Neural cell (in vitro differentiated cells): ENCODE data around the gene C1RL. TPM values are rescaled to one million over a fixed set of nuclear protein-coding genes. Genes with fewer than 3 reads are reported as not detected.

Experiments
- H2AFZ ChIP-seq: fragments of 200-600, 300-800 bp; sonication (generic), shearing (Covaris generic); 2 replicates; pipeline ENCODE4 v1.6.0; 2014; ENCODE audit warnings: low read depth, mild to moderate bottlenecking, antibody characterized with exemption, low read length, moderate library complexity
- H3F3A ChIP-seq: fragments of 200-600 bp; shearing (Covaris generic); 2 replicates; pipeline ENCODE4 v1.6.1; 2016; ENCODE audit warnings: mild to moderate bottlenecking, moderate library complexity, mixed read lengths, antibody characterized with exemption, low read length; ENCODE audit not compliant: insufficient read depth, poor library complexity, severe bottlenecking
- H3K27ac ChIP-seq: fragments of 200-600, 300-800 bp; sonication (generic), shearing (Covaris generic); 2 replicates; pipeline ENCODE4 v1.5.1; 2014; ENCODE audit warnings: mild to moderate bottlenecking, low read length, moderate library complexity
- H3K27me3 ChIP-seq: fragments of 300-800, 200-600 bp; sonication (generic), shearing (Covaris generic); 2 replicates; pipeline ENCODE4 v1.6.0; 2014; ENCODE audit warnings: mild to moderate bottlenecking, low read depth, low read length, moderate library complexity; ENCODE audit not compliant: insufficient read depth
- H3K36me3 ChIP-seq: fragments of 300-800, 200-600 bp; sonication (generic), shearing (Covaris generic); 2 replicates; pipeline ENCODE4 v1.5.1; 2014; ENCODE audit warnings: mild to moderate bottlenecking, antibody characterized with exemption, low read length, moderate library complexity; ENCODE audit not compliant: insufficient read depth
- H3K4me2 ChIP-seq: fragments of 300-800, 200-600 bp; sonication (generic), shearing (Covaris generic); 2 replicates; pipeline ENCODE4 v1.6.0; 2014; ENCODE audit warnings: mild to moderate bottlenecking, low read length
- H3K4me3 ChIP-seq: fragments of 300-800, 200-600 bp; sonication (generic), shearing (Covaris generic); 2 replicates; pipeline ENCODE4 v1.5.1; 2014; ENCODE audit warnings: mild to moderate bottlenecking, low read length, moderate library complexity
- H3K79me2 ChIP-seq: fragments of 200-600 bp; shearing (Covaris generic); replicated peaks from 2 replicates; pipeline ENCODE4 v1.6.0; 2014; ENCODE audit warnings: mild to moderate bottlenecking, low read length, moderate library complexity; ENCODE audit not compliant: insufficient read depth
- H3K9ac ChIP-seq: fragments of 300-800, 200-600 bp; sonication (generic), shearing (Covaris generic); 2 replicates; pipeline ENCODE4 v1.6.1; 2016; ENCODE audit warnings: mild to moderate bottlenecking, low read length, mixed read lengths
- H3K9me2 ChIP-seq: fragments of 200-600 bp; shearing (Covaris generic); 2 replicates; pipeline ENCODE4 v1.6.1; 2016; ENCODE audit warnings: mild to moderate bottlenecking, low read length, mixed read lengths; ENCODE audit not compliant: insufficient read depth
- H3K9me3 ChIP-seq: fragments of 200-600, 300-800 bp; sonication (generic), shearing (Covaris generic); 2 replicates; pipeline ENCODE4 v1.6.1; 2016; ENCODE audit warnings: mild to moderate bottlenecking, mixed run types, low read length, moderate library complexity, mixed read lengths
- H4K20me1 ChIP-seq: fragments of 200-600 bp; shearing (Covaris generic); 2 replicates; pipeline ENCODE4 v1.6.1; 2016; ENCODE audit warnings: mild to moderate bottlenecking, mixed run types; ENCODE audit not compliant: insufficient read depth
- EP300 ChIP-seq: fragments of 450-650 bp; conservative IDR thresholded peaks from 2 replicates; pipeline ENCODE4 v1.6.1; 2014; ENCODE audit warnings: antibody characterized with exemption, mild to moderate bottlenecking, moderate library complexity; ENCODE audit not compliant: poor library complexity, severe bottlenecking
- EZH2 ChIP-seq: fragments of 200-600, 300-800 bp; shearing (Covaris generic), sonication (generic); IDR thresholded peaks from 2 replicates; pipeline ENCODE4 v1.6.1; 2014; ENCODE audit warnings: antibody characterized with exemption, low read length, borderline replicate concordance, mild to moderate bottlenecking; ENCODE audit not compliant: insufficient read depth, poor library complexity, severe bottlenecking
- MXI1 ChIP-seq: fragments of 450-650 bp; conservative IDR thresholded peaks from 2 replicates; pipeline ENCODE4 v1.6.1; 2014; ENCODE audit warnings: antibody characterized with exemption, mild to moderate bottlenecking; ENCODE audit not compliant: poor library complexity, severe bottlenecking
- POLR2AphosphoS5 ChIP-seq: IDR thresholded peaks from 2 replicates; pipeline ENCODE4 v1.6.1; 2012
- RAD21 ChIP-seq: fragments of 450-650 bp; conservative IDR thresholded peaks from 2 replicates; pipeline ENCODE4 v1.6.1; 2014; ENCODE audit warnings: antibody characterized with exemption, mild to moderate bottlenecking, moderate library complexity
- SMC3 ChIP-seq: fragments of 450-650 bp; conservative IDR thresholded peaks from 2 replicates; pipeline ENCODE4 v1.6.1; 2014; ENCODE audit warnings: antibody characterized with exemption, mild to moderate bottlenecking, moderate library complexity; ENCODE audit not compliant: poor library complexity
- TAF1 ChIP-seq: IDR thresholded peaks from 2 replicates; pipeline ENCODE4 v1.6.1; 2012; ENCODE audit warnings: low read depth
- polyA plus RNA-seq: library from polyadenylated mRNA; depleted of rRNA; stranded (reverse); fragments of >200 nt; gene quantifications from 2 replicates; pipeline ENCODE4 v1.2.3, GENCODE V29; 2014
- TF ChIP-seq, protein P1 (sequence below): fragments of 450-650 bp; IDR thresholded peaks from 2 replicates; pipeline ENCODE4 v1.5.1; 2014; ENCODE audit warnings: antibody characterized with exemption, mild to moderate bottlenecking, moderate library complexity; ENCODE audit not compliant: poor library complexity, severe bottlenecking
- TF ChIP-seq, protein P2 (sequence below): IDR thresholded peaks from 2 replicates; pipeline ENCODE4 v1.6.1; 2012; ENCODE audit warnings: borderline replicate concordance

C1RL gene
- polyA plus RNA-seq, 1 donor from 2014 or later = 2.8 TPM

DNA sequence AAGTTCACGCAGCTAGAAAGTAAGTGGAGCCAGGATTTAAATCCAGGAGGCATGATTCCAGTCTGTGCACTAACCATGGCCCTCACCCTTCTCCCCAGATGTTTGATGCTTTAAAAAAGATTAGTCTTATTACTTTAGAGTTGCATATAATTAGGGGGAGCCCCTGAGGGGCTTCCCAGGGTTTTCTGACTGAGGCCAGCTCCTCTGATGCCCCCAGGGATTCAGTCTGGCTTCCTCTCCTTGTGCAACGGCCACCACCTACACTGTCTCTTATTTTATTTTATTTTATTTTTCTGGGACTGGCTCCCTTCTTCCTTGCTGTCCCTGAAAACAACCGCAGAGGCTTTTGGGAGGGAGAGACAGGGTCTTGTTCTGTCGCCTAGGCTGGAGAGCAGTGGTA is 43.8 kb upstream of the C1RL start:
- Histone ChIP-seq H3F3A (no peaks in the 10 kb centered on the region), H4K20me1 (no peaks in the 10 kb centered on the region), H3K27me3 (no peaks in the 10 kb centered on the region), H3K9ac (no peak overlapping the region), H3K36me3 (peaks cover 22% of the 10 kb centered on the region), H3K4me3 (no peak overlapping the region), H3K9me2 (no peaks in the 10 kb centered on the region), H3K79me2 (no peaks in the 10 kb centered on the region), H3K27ac (no peak overlapping the region), H3K4me2 (no peak overlapping the region), H3K9me3 (no peaks in the 10 kb centered on the region), H2AFZ (no peak overlapping the region)
- TF ChIP-seq POLR2AphosphoS5 = no peak
- no peak for TF ChIP-seq MXI1
- TF ChIP-seq RAD21 = no peak
- TF ChIP-seq EP300 = no peak
- no peak for TF ChIP-seq TAF1
- no peak for TF ChIP-seq EZH2
- TF ChIP-seq, protein P1, sequence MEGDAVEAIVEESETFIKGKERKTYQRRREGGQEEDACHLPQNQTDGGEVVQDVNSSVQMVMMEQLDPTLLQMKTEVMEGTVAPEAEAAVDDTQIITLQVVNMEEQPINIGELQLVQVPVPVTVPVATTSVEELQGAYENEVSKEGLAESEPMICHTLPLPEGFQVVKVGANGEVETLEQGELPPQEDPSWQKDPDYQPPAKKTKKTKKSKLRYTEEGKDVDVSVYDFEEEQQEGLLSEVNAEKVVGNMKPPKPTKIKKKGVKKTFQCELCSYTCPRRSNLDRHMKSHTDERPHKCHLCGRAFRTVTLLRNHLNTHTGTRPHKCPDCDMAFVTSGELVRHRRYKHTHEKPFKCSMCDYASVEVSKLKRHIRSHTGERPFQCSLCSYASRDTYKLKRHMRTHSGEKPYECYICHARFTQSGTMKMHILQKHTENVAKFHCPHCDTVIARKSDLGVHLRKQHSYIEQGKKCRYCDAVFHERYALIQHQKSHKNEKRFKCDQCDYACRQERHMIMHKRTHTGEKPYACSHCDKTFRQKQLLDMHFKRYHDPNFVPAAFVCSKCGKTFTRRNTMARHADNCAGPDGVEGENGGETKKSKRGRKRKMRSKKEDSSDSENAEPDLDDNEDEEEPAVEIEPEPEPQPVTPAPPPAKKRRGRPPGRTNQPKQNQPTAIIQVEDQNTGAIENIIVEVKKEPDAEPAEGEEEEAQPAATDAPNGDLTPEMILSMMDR = no peak
- no peak for TF ChIP-seq SMC3
- TF ChIP-seq, protein P2, sequence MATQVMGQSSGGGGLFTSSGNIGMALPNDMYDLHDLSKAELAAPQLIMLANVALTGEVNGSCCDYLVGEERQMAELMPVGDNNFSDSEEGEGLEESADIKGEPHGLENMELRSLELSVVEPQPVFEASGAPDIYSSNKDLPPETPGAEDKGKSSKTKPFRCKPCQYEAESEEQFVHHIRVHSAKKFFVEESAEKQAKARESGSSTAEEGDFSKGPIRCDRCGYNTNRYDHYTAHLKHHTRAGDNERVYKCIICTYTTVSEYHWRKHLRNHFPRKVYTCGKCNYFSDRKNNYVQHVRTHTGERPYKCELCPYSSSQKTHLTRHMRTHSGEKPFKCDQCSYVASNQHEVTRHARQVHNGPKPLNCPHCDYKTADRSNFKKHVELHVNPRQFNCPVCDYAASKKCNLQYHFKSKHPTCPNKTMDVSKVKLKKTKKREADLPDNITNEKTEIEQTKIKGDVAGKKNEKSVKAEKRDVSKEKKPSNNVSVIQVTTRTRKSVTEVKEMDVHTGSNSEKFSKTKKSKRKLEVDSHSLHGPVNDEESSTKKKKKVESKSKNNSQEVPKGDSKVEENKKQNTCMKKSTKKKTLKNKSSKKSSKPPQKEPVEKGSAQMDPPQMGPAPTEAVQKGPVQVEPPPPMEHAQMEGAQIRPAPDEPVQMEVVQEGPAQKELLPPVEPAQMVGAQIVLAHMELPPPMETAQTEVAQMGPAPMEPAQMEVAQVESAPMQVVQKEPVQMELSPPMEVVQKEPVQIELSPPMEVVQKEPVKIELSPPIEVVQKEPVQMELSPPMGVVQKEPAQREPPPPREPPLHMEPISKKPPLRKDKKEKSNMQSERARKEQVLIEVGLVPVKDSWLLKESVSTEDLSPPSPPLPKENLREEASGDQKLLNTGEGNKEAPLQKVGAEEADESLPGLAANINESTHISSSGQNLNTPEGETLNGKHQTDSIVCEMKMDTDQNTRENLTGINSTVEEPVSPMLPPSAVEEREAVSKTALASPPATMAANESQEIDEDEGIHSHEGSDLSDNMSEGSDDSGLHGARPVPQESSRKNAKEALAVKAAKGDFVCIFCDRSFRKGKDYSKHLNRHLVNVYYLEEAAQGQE = no peak

DNA sequence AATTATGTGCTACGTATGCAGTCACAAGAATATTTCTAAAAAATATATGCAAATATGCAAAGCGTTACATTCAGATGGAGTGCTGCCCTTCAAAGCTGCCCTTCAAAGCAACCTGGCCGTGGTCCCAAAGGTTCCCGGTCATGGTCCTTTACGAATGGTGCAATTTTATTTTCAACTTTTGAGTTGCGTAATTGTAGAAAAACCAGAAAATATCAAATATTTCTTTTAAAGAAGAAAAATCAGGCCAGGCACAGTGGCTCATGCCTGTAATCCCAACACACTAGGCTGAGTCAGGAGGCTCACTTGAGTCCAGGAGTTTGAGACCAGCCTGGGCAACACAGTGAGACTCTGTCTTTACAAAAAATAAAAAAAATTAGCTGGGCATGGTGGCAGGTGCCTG is 42.5 kb upstream of the C1RL start:
- H3K27me3 ChIP-seq = no peaks in the 10 kb centered on the region
- H3K4me2 ChIP-seq = no peak overlapping the region
- no peaks in the 10 kb centered on the region for H4K20me1 ChIP-seq
- H3K9me3 ChIP-seq = no peaks in the 10 kb centered on the region
- H3K4me3 ChIP-seq = no peak overlapping the region
- no peak overlapping the region for H2AFZ ChIP-seq
- no peak for TF ChIP-seq MXI1
- TF ChIP-seq EP300 = no peak
- TF ChIP-seq EZH2 = no peak
- no peak for TF ChIP-seq POLR2AphosphoS5
- no peak for TF ChIP-seq SMC3
- TF ChIP-seq TAF1 = no peak
- TF ChIP-seq, protein P1 = no peak
- no peak for TF ChIP-seq RAD21
- TF ChIP-seq, protein P2 = no peak
- H3K9me2 ChIP-seq = no peaks in the 10 kb centered on the region
- H3K36me3 ChIP-seq = peaks cover 27% of the 10 kb centered on the region
- H3F3A ChIP-seq = no peaks in the 10 kb centered on the region
- H3K9ac ChIP-seq = no peak overlapping the region
- no peaks in the 10 kb centered on the region for H3K79me2 ChIP-seq
- no peak overlapping the region for H3K27ac ChIP-seq
